Measurements from ENCODE around the gene ANO9.

GRCh38 chr11:380491-380890 lies 61.3 kb downstream of the ANO9 start:
- TF ChIP-seq, protein P1, sequence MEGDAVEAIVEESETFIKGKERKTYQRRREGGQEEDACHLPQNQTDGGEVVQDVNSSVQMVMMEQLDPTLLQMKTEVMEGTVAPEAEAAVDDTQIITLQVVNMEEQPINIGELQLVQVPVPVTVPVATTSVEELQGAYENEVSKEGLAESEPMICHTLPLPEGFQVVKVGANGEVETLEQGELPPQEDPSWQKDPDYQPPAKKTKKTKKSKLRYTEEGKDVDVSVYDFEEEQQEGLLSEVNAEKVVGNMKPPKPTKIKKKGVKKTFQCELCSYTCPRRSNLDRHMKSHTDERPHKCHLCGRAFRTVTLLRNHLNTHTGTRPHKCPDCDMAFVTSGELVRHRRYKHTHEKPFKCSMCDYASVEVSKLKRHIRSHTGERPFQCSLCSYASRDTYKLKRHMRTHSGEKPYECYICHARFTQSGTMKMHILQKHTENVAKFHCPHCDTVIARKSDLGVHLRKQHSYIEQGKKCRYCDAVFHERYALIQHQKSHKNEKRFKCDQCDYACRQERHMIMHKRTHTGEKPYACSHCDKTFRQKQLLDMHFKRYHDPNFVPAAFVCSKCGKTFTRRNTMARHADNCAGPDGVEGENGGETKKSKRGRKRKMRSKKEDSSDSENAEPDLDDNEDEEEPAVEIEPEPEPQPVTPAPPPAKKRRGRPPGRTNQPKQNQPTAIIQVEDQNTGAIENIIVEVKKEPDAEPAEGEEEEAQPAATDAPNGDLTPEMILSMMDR (IDR thresholded peaks at IDR 0.05; ENCODE audit: low read depth, low read length, missing input control): no peak
- TF ChIP-seq JUND (IDR thresholded peaks at IDR 0.05) (no peak), MAX (IDR thresholded peaks at IDR 0.05) (no peak), RAD21 (IDR thresholded peaks at IDR 0.05) (no peak), YY1 (IDR thresholded peaks at IDR 0.05) (no peak), ATF3 (IDR thresholded peaks at IDR 0.05) (no peak)
- TF ChIP-seq, protein P2, sequence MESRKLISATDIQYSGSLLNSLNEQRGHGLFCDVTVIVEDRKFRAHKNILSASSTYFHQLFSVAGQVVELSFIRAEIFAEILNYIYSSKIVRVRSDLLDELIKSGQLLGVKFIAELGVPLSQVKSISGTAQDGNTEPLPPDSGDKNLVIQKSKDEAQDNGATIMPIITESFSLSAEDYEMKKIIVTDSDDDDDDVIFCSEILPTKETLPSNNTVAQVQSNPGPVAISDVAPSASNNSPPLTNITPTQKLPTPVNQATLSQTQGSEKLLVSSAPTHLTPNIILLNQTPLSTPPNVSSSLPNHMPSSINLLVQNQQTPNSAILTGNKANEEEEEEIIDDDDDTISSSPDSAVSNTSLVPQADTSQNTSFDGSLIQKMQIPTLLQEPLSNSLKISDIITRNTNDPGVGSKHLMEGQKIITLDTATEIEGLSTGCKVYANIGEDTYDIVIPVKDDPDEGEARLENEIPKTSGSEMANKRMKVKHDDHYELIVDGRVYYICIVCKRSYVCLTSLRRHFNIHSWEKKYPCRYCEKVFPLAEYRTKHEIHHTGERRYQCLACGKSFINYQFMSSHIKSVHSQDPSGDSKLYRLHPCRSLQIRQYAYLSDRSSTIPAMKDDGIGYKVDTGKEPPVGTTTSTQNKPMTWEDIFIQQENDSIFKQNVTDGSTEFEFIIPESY (IDR thresholded peaks at IDR 0.05): no peak
- TF ChIP-seq, protein P3, sequence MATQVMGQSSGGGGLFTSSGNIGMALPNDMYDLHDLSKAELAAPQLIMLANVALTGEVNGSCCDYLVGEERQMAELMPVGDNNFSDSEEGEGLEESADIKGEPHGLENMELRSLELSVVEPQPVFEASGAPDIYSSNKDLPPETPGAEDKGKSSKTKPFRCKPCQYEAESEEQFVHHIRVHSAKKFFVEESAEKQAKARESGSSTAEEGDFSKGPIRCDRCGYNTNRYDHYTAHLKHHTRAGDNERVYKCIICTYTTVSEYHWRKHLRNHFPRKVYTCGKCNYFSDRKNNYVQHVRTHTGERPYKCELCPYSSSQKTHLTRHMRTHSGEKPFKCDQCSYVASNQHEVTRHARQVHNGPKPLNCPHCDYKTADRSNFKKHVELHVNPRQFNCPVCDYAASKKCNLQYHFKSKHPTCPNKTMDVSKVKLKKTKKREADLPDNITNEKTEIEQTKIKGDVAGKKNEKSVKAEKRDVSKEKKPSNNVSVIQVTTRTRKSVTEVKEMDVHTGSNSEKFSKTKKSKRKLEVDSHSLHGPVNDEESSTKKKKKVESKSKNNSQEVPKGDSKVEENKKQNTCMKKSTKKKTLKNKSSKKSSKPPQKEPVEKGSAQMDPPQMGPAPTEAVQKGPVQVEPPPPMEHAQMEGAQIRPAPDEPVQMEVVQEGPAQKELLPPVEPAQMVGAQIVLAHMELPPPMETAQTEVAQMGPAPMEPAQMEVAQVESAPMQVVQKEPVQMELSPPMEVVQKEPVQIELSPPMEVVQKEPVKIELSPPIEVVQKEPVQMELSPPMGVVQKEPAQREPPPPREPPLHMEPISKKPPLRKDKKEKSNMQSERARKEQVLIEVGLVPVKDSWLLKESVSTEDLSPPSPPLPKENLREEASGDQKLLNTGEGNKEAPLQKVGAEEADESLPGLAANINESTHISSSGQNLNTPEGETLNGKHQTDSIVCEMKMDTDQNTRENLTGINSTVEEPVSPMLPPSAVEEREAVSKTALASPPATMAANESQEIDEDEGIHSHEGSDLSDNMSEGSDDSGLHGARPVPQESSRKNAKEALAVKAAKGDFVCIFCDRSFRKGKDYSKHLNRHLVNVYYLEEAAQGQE (IDR thresholded peaks at IDR 0.05): no peak

Data from liver (tissue), 3 donors.